NT2/D1 (cell line): ENCODE measurements around the gene MBNL2.

Experiments
- DNase-seq: peaks from one replicate; pipeline ENCODE4 v3.0.0-alpha.2; 2011; ENCODE audit warnings: low read depth, low spot score
- H3K27me3 ChIP-seq: 2 replicates; pipeline ENCODE4 v1.6.0; 2011; ENCODE audit warnings: mild to moderate bottlenecking; ENCODE audit not compliant: insufficient read length, insufficient read depth
- H3K36me3 ChIP-seq: 2 replicates; pipeline ENCODE4 v1.6.1; 2011; ENCODE audit warnings: mild to moderate bottlenecking, low read length, mixed read lengths; ENCODE audit not compliant: insufficient read depth, insufficient read length
- H3K4me1 ChIP-seq: 2 replicates; pipeline ENCODE4 v1.5.1; 2011; ENCODE audit not compliant: insufficient read depth, insufficient read length
- H3K4me3 ChIP-seq: 2 replicates; pipeline ENCODE4 v1.5.1; 2011; ENCODE audit warnings: low read depth; ENCODE audit not compliant: insufficient read length
- H3K9ac ChIP-seq: 2 replicates; pipeline ENCODE4 v1.6.0; 2011; ENCODE audit warnings: low read depth; ENCODE audit not compliant: insufficient read length
- H3K9me3 ChIP-seq: 2 replicates; pipeline ENCODE4 v1.5.1; 2011; ENCODE audit warnings: mild to moderate bottlenecking, low read length; ENCODE audit not compliant: insufficient read depth
- SUZ12 ChIP-seq: IDR thresholded peaks from 2 replicates; pipeline ENCODE4 v1.6.1; 2011; ENCODE audit not compliant: insufficient read length, insufficient read depth; ENCODE audit errors: extremely low read depth
- YY1 ChIP-seq: IDR thresholded peaks from 2 replicates; pipeline ENCODE4 v1.6.1; 2011; ENCODE audit not compliant: insufficient read length, insufficient read depth
- ZNF274 ChIP-seq: IDR thresholded peaks from 2 replicates; pipeline ENCODE4 v1.6.1; 2011; ENCODE audit warnings: mild to moderate bottlenecking, low read depth, low read length

Gene MBNL2

GRCh38 chr13:97306645-97307044 lies 84.5 kb downstream of the MBNL2 start:
- Histone ChIP-seq H3K36me3 (no peaks in the 10 kb centered on the region), H3K9ac (no peak overlapping the region), H3K9me3 (no peaks in the 10 kb centered on the region), H3K27me3 (no peaks in the 10 kb centered on the region), H3K4me1 (no peaks in the 10 kb centered on the region), H3K4me3 (no peak overlapping the region)
- no peak for DNase-seq
- TF ChIP-seq ZNF274, result no peak
- TF ChIP-seq YY1, result no peak
- no peak for TF ChIP-seq SUZ12

GRCh38 chr13:97307118-97307881 lies 85.2 kb downstream of the MBNL2 start:
- Histone ChIP-seq H3K9me3 (no peaks in the 10 kb centered on the region), H3K9ac (no peak overlapping the region), H3K4me1 (no peaks in the 10 kb centered on the region), H3K27me3 (no peaks in the 10 kb centered on the region), H3K36me3 (no peaks in the 10 kb centered on the region), H3K4me3 (no peak overlapping the region)
- no peak for TF ChIP-seq SUZ12
- DNase-seq, result no peak

GRCh38 chr13:97307882-97308624 lies 85.9 kb downstream of the MBNL2 start:
- Histone ChIP-seq H3K9me3 (no peaks in the 10 kb centered on the region), H3K4me1 (no peaks in the 10 kb centered on the region), H3K9ac (no peak overlapping the region), H3K4me3 (no peak overlapping the region), H3K27me3 (no peaks in the 10 kb centered on the region), H3K36me3 (no peaks in the 10 kb centered on the region)
- TF ChIP-seq ZNF274, result no peak
- no peak for TF ChIP-seq YY1
- no peak for TF ChIP-seq SUZ12
- no peak for DNase-seq

- no peaks in the 10 kb centered on the region for H3K4me1 ChIP-seq
- no peaks in the 10 kb centered on the region for H3K9me3 ChIP-seq
- no peak overlapping the region for H3K9ac ChIP-seq
- TF ChIP-seq ZNF274, result no peak
- no peak for TF ChIP-seq SUZ12
- no peak for TF ChIP-seq YY1
- H3K27me3 ChIP-seq, result no peaks in the 10 kb centered on the region
- DNase-seq, result no peak
- H3K36me3 ChIP-seq, result no peaks in the 10 kb centered on the region
- no peak overlapping the region for H3K4me3 ChIP-seq
Observed at GRCh38 chr13:97308735-97309429, 86.7 kb downstream of the MBNL2 start.

- no peaks in the 10 kb centered on the region for H3K9me3 ChIP-seq
- DNase-seq, result no peak
- TF ChIP-seq YY1 (no peak), ZNF274 (no peak)
- no peak overlapping the region for H3K4me3 ChIP-seq
- no peaks in the 10 kb centered on the region for H3K27me3 ChIP-seq
- no peak overlapping the region for H3K9ac ChIP-seq
- H3K4me1 ChIP-seq, result no peaks in the 10 kb centered on the region
- no peaks in the 10 kb centered on the region for H3K36me3 ChIP-seq
Observed at GRCh38 chr13:97310809-97311436, 88.8 kb downstream of the MBNL2 start.

GRCh38 chr13:97311956-97312355 lies 89.8 kb downstream of the MBNL2 start:
- no peak for DNase-seq
- no peaks in the 10 kb centered on the region for H3K36me3 ChIP-seq
- no peaks in the 10 kb centered on the region for H3K27me3 ChIP-seq
- H3K9ac ChIP-seq, result no peak overlapping the region
- H3K4me3 ChIP-seq, result no peak overlapping the region
- TF ChIP-seq ZNF274, result no peak
- no peak for TF ChIP-seq YY1
- TF ChIP-seq SUZ12, result no peak
- no peaks in the 10 kb centered on the region for H3K9me3 ChIP-seq
- no peaks in the 10 kb centered on the region for H3K4me1 ChIP-seq
